Lower lobe of right lung (tissue), 2 donors: ENCODE data around the gene RAPGEF5. TPM values are rescaled to one million over a fixed set of nuclear protein-coding genes. Genes with fewer than 3 reads are reported as not detected.
"Not testable (repeated sequence)": the region's sequence is repeated elsewhere in the genome, so short reads cannot be mapped to it uniquely, and the experiment has no call there.

ENCODE experiments used
- ATAC-seq, 2 donors: fragments of 200-7000 bp; cut with Tn5 transposase; one replicate each; pipeline ENCODE4 v1.9.1; 2020 to 2022; ENCODE audit warnings: mild to moderate bottlenecking in 2 of 2, moderate library complexity in 2 of 2
- DNase-seq: peaks from one replicate; pipeline ENCODE4 v3.0.0-alpha.2; 2020
- H3K27ac ChIP-seq: fragments of 200-600 bp; one replicate; pipeline ENCODE4 v1.8.0; 2022
- H3K27me3 ChIP-seq: fragments of 200-600 bp; one replicate; pipeline ENCODE4 v1.8.0; 2022; ENCODE audit warnings: low read depth
- H3K36me3 ChIP-seq: fragments of 200-600 bp; one replicate; pipeline ENCODE4 v1.8.0; 2022; ENCODE audit warnings: mild to moderate bottlenecking
- H3K4me1 ChIP-seq: fragments of 200-600 bp; one replicate; pipeline ENCODE4 v1.8.0; 2022
- H3K4me3 ChIP-seq: fragments of 200-600 bp; one replicate; pipeline ENCODE4 v1.8.0; 2022; ENCODE audit warnings: mild to moderate bottlenecking
- H3K9me3 ChIP-seq: fragments of 200-600 bp; one replicate; pipeline ENCODE4 v1.8.0; 2022
- intact Hi-C: fragments of 100-400 bp; cut with DNase I; formaldehyde crosslinking; loops from one replicate; pipeline ENCODE4 v1.11.0; 2022
- total RNA-seq: library from RNA; stranded (reverse); fragmentation: NEBNext Ultra II Directional; extraction: Animal tissue kit (Norgen Biotek cat#: 25700); gene quantifications from one replicate; pipeline ENCODE4 v1.2.1, GENCODE V29; 2021
- TF ChIP-seq, protein P1 (sequence below): fragments of 200-600 bp; IDR thresholded peaks from one replicate; pipeline ENCODE4 v1.8.0; 2022; ENCODE audit warnings: antibody characterized with exemption, mild to moderate bottlenecking
- donor health status: DM: no; HTN: yes; CAD: no; lungs with severe emphysema.

Gene RAPGEF5
- total RNA-seq, 1 donor from 2014 or later = 85.1 TPM

- Histone ChIP-seq H3K4me1 (peaks cover 19% of the 10 kb centered on the region), H3K27me3 (no peaks in the 10 kb centered on the region), H3K9me3 (no peaks in the 10 kb centered on the region), H3K36me3 (no peaks in the 10 kb centered on the region), H3K4me3 (peak overlapping the region; percentile 66), H3K27ac (peak overlapping the region; percentile 81)
- TF ChIP-seq, protein P1, sequence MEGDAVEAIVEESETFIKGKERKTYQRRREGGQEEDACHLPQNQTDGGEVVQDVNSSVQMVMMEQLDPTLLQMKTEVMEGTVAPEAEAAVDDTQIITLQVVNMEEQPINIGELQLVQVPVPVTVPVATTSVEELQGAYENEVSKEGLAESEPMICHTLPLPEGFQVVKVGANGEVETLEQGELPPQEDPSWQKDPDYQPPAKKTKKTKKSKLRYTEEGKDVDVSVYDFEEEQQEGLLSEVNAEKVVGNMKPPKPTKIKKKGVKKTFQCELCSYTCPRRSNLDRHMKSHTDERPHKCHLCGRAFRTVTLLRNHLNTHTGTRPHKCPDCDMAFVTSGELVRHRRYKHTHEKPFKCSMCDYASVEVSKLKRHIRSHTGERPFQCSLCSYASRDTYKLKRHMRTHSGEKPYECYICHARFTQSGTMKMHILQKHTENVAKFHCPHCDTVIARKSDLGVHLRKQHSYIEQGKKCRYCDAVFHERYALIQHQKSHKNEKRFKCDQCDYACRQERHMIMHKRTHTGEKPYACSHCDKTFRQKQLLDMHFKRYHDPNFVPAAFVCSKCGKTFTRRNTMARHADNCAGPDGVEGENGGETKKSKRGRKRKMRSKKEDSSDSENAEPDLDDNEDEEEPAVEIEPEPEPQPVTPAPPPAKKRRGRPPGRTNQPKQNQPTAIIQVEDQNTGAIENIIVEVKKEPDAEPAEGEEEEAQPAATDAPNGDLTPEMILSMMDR = no peak
- no peak for DNase-seq
- peak in 1 of 2 donors; percentile 2 for ATAC-seq
- intact Hi-C loops = no loop called here
Measured at GRCh38 chr7:22083704-22084240, 273.2 kb downstream of the RAPGEF5 start.

DNA sequence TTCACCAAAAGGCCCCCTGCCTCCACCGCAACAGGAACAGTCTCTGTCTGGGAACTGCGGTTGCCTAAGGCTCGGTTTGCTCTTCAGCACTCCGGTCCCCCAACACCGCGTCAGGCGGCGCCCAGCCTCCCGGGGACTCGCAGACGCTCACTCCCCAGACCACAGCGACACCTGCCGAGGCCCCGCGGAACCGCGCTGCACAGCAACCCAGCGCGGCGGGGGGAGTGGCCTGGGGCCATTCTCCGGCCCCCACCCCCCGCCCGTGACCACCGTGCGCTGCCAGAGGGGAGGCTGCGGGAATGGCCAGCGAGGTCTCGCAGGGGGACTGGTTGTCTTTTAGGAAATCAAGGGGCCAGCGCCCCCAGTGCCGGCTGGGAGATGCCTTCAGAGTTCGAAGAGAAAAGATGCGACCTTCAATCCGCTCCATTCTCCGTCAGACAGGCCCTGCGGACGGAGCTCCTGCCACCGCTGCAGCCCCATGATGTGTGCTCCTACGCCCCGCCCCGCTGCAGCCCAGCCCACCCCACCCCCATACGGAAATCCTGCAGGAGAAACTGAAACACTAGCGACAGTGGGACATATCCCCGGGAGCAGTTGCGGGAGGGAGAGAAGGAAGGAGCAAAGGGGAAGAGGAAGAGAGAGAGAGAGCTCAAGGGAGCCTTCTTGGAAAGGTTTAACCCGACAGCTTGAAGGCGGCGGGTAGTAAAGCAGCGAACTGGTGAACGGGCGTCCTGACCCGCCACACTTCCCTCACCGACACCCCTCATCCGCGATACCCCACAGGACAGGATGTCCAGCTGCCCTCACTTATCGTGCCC is 273.9 kb downstream of the RAPGEF5 start:
- no peaks in the 10 kb centered on the region for H3K27me3 ChIP-seq
- DNase-seq (peak; percentile 92), ATAC-seq (peak; percentile 99)
- H3K4me1 ChIP-seq = peaks cover 15% of the 10 kb centered on the region
- intact Hi-C loops = no loop called here
- TF ChIP-seq, protein P1 = peak; percentile 97
- no peaks in the 10 kb centered on the region for H3K36me3 ChIP-seq
- no peaks in the 10 kb centered on the region for H3K9me3 ChIP-seq
- peak overlapping the region; percentile 81 for H3K27ac ChIP-seq
- peak overlapping the region; percentile 66 for H3K4me3 ChIP-seq

DNA sequence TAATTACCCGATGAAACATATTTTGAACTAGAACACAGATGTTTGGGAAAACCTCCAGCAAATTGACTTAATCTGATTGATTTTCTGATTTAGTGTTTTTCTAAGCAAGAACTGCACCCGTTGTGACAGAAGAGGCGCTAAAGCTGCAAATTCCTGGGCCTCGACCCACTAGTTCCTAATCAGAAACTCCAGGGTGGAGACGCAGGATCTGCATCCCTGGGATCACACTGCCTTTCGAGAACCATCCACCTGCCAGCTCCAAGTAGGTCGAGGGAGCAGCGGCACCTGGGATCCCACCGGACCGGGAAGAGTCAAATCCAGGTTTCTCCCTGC is 274.4 kb downstream of the RAPGEF5 start:
- H3K9me3 ChIP-seq = no peaks in the 10 kb centered on the region
- no peaks in the 10 kb centered on the region for H3K36me3 ChIP-seq
- peak overlapping the region; percentile 66 for H3K4me3 ChIP-seq
- TF ChIP-seq, protein P1 = no peak
- intact Hi-C loops = no loop called here
- H3K27me3 ChIP-seq = no peaks in the 10 kb centered on the region
- peak overlapping the region; percentile 81 for H3K27ac ChIP-seq
- peaks cover 15% of the 10 kb centered on the region for H3K4me1 ChIP-seq
- no peak for DNase-seq
- ATAC-seq = peak; percentile 41 to 57

DNA sequence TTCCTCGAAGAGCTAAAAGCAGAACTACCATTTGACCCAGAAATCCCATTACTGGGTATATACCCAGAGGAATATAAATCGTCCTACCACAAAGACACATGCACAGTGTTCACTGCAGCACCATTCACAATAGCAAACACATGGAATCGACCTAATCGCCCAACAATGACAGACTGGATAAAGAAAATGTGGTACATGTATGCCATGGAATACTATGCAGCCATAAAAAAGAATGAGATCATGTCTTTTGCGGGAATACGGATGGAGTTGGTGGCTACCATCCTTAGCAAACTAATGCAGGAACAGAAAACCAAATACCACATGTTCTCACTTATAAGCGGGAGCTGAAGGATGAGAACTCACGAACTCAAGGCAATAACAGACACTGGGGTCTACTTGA is 276.7 kb downstream of the RAPGEF5 start:
- ATAC-seq, H3K27ac ChIP-seq, intact Hi-C loops, DNase-seq, H3K4me3 ChIP-seq, H3K36me3 ChIP-seq, H3K27me3 ChIP-seq, H3K9me3 ChIP-seq: not testable (repeated sequence)
- peaks cover 15% of the 10 kb centered on the region for H3K4me1 ChIP-seq

- H3K36me3 ChIP-seq, H3K27me3 ChIP-seq, ATAC-seq, H3K27ac ChIP-seq, H3K4me3 ChIP-seq, H3K9me3 ChIP-seq, intact Hi-C loops, DNase-seq: not testable (repeated sequence)
- peaks cover 13% of the 10 kb centered on the region for H3K4me1 ChIP-seq
Measured at GRCh38 chr7:22078872-22079271, 278.1 kb downstream of the RAPGEF5 start.

DNA sequence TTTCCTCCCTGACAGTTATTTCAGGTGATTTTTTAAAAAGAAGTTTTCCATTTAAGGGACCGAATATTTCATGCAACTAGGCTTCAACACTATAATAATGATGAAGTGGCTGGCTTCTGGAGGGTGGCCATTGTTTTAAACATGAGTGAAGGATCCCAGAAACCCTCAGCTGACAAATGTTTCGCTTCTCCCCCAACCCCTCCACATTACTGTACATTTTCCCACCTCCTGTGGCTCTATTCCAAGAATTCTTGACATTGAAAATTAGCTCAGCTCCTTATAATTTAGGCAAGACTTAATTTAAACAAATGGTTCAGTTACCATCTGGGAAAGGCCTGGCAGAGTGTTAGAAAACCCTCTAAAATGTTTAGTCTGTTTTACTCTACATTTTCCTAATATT is 281.4 kb downstream of the RAPGEF5 start:
- intact Hi-C loops = no loop called here
- peaks cover 3% of the 10 kb centered on the region for H3K27me3 ChIP-seq
- no peaks in the 10 kb centered on the region for H3K9me3 ChIP-seq
- H3K4me3 ChIP-seq = no peak overlapping the region
- TF ChIP-seq, protein P1 = no peak
- DNase-seq = no peak
- H3K27ac ChIP-seq = no peak overlapping the region
- no peaks in the 10 kb centered on the region for H3K36me3 ChIP-seq
- no peaks in the 10 kb centered on the region for H3K4me1 ChIP-seq
- no peak for ATAC-seq
